C4-2B (cell line): Measurements from ENCODE around the gene ZC3H10.

Experiments
- H3K27ac ChIP-seq: fragments of 450-650 bp; 2 replicates; pipeline ENCODE4 v1.5.1; 2017
- ZFX ChIP-seq: fragments of 450-650 bp; IDR thresholded peaks from 2 replicates; pipeline ENCODE4 v1.6.1; 2017
- TF ChIP-seq, protein P1 (sequence below): fragments of 450-650 bp; conservative IDR thresholded peaks from 2 replicates; pipeline ENCODE4 v1.5.1; 2017; ENCODE audit warnings: mild to moderate bottlenecking

The ZC3H10 gene

DNA sequence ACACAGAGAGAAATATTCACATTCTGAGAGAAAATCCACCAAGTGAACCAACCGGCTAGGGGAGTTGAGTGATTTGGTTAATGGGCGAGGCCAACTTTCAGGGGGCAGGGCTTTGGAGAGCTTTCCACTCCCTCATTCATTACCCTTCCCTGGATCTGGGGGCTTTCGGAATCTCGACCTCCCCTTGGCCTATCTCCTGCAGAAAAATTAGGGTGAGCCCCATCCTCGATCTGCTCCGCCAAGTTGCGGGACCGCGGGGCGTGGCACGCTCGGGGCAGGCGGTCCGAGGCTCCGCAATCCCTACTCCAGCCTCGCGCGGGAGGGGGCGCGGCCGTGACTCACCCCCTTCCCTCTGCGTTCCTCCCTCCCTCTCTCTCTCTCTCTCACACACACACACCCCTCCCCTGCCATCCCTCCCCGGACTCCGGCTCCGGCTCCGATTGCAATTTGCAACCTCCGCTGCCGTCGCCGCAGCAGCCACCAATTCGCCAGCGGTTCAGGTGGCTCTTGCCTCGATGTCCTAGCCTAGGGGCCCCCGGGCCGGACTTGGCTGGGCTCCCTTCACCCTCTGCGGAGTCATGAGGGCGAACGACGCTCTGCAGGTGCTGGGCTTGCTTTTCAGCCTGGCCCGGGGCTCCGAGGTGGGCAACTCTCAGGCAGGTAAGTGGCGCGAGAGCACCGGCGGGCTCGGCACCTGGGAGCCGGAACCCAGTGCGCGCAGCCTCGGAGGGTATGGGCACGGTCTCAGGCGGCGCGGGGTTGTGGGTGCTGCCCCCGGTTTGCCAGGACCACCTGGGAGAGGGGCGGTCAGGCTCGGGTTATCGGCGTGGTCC lies 38.1 kb upstream of the ZC3H10 start, which contains the start of gene ERBB3:
Gene ERBB3 (plus strand): TSS at position 443 of the 833 bp plus-strand sequence. CDS start 136 bp downstream, at position 579.
- peak within 1 kb of the TSS; percentile 97 for H3K27ac ChIP-seq
- TF ChIP-seq, protein P1, sequence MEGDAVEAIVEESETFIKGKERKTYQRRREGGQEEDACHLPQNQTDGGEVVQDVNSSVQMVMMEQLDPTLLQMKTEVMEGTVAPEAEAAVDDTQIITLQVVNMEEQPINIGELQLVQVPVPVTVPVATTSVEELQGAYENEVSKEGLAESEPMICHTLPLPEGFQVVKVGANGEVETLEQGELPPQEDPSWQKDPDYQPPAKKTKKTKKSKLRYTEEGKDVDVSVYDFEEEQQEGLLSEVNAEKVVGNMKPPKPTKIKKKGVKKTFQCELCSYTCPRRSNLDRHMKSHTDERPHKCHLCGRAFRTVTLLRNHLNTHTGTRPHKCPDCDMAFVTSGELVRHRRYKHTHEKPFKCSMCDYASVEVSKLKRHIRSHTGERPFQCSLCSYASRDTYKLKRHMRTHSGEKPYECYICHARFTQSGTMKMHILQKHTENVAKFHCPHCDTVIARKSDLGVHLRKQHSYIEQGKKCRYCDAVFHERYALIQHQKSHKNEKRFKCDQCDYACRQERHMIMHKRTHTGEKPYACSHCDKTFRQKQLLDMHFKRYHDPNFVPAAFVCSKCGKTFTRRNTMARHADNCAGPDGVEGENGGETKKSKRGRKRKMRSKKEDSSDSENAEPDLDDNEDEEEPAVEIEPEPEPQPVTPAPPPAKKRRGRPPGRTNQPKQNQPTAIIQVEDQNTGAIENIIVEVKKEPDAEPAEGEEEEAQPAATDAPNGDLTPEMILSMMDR = no peak
- TF ChIP-seq ZFX = no peak

DNA sequence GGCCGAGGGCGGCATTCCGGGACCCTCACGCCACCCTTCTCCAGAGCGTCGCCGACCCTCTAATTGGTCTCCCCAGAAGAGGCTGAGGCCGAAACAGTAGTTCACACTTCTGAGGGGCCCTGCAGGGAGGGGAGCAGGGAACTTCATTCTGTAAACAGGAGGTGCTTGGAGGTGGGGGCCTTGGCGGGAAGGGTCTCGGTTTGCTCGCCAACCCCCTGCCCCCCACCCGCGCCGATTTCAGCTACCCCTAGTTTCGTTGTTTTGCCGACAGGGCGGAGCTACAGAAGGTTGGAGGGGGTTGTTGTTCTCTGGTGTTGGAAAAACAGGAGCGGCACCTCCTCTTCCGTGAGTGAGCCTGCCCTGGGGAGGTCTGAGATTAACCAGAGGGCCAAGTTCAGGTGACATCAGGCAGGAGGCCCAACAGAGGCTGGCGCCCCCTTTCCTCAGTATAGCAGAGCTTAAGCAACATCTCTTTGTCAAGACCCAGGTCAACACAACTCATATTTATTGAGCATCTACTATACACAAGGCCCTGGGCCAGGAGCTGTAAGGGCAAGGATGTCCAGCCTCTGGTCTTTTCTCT lies 37.4 kb upstream of the ZC3H10 start:
- H3K27ac ChIP-seq = peak overlapping the region; percentile 97
- no peak for TF ChIP-seq ZFX
- TF ChIP-seq, protein P1 = no peak; the same call in 1 of the 2 replicates

DNA sequence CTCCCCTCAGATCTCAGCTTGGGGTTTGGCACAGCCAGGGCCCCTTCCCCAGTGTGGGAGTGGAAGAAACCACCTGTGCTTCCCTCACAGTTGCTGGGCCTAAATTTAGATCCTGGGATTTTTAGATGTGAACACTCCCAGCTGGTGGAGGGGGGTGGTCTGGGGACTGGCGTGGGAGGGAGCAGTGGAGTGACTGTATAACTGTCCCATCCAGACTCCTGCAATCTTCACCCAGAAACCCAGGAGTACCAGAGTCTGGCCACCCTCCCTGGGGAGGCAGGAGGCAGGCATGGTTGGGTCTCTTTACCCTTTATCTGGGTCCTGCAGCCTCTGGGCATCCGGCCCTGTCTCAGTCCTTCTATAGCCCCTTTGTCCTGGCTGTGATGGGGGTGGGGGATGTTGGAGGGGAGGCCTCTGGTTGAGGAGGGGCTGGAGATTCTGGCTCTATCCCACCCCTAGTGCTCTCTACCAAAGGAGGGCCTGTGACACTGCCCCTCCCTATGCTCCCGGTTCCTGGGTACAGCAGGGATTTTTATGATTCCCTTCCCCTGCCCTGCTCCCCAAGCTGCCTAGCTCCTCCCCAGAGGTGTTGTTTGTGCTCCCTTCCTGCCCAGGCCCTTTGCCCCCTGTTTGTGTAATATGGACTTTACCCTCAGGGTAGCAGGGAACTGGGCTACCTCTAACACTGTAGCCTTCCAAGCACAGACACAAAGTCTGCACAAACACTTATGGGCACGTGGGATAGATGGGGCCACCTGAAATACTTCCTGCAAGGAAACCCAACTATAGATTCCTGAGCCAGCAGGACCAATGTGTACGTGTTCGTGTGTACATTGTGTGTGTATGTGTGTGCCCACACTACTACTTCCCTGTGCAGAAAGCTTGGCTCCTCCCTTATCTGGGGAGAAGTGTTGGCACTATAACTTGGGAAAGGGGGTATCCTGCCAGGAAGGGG lies 36.4 kb upstream of the ZC3H10 start:
- TF ChIP-seq, protein P1 = no peak
- no peak for TF ChIP-seq ZFX

DNA sequence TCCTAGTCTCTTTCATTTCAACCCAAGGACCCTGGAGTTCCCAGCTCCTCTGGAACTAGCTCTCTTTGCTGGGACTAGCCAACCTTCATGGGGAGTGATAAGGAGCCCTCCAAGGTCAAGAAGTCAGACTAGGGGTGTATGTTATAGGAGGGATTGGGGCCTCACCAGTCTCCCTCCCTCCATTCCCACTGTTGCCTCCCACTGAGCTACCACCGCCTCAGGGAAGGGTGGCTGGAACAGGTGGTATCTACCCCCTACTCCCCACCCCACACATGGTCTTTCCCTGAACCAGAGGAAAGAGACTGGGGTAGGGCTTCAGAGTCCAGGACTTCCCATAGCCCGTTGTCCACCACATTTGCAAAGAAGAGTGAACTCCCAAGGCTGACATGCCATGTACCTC lies 35.7 kb upstream of the ZC3H10 start:
- no peak for TF ChIP-seq ZFX
- H3K27ac ChIP-seq = peak overlapping the region; percentile 97

More for the DNA sequence above, 36.4 kb upstream of the ZC3H10 start:
- H3K27ac ChIP-seq = peak overlapping the region; percentile 97

DNA sequence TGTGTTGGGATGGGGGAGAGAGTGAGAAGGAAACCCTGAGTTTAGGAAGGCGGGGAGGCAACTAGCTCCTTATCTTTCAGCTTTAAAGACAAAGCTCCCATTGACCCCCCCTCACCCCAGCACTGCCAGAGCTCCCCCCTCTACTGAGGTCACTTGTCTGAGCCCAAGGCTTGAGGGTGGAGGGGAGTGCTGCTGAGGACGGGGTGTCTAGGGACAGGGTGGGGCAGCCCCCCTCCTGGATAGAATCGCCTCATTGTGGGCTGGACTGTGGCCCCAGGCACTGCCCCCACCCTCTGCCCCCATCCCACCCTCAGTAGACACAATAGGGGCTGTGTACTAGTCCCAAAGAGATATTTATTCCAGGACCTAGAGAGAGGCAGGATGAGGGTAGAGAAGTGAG lies 35.1 kb upstream of the ZC3H10 start:
- H3K27ac ChIP-seq = no peak overlapping the region

DNA sequence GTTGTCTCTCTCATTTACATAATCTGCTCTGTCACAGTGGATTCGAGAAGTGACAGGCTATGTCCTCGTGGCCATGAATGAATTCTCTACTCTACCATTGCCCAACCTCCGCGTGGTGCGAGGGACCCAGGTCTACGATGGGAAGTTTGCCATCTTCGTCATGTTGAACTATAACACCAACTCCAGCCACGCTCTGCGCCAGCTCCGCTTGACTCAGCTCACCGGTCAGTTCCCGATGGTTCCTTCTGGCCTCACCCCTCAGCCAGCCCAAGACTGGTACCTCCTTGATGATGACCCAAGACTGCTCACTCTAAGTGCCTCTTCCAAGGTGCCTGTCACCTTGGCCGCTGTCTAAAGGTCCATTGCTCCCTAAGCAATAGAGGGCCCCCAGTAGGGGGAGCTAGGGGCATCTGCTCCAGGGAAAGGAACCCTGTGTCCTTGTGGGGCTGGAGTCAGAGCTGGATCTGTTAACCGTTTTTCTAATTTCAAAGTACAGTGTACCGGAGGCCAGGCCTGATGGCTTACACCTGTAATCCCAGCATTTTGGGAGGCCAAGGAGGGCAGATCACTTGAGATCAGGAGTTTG lies 33.0 kb upstream of the ZC3H10 start:
- peak overlapping the region; percentile 87 for H3K27ac ChIP-seq
- no peak for TF ChIP-seq ZFX
- TF ChIP-seq, protein P1 = peak; percentile 47

More for the DNA sequence above, 35.1 kb upstream of the ZC3H10 start:
- no peak for TF ChIP-seq ZFX
- TF ChIP-seq, protein P1 = no peak

DNA sequence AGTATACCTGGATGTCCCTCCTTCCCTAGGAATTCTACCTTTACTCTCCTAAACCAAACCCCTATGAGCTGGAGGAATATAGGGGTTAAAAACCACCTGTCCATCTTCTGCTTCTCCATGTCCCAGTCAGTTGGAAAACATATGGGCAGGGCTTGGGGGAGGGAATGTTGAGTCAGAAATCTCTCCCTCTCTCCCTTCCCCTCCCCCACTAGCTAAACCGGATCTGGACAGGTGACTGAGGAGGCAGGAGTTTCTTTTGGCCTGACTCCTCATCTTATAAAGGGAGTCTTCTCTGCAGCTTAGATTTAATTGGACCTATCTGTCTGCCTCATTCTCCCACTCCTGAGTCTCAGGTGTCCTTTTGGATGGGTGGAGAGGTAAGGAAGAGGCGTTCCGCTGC lies 32.0 kb upstream of the ZC3H10 start:
- peak overlapping the region; percentile 87 for H3K27ac ChIP-seq
- no peak for TF ChIP-seq ZFX
- TF ChIP-seq, protein P1 = no peak
